HG02798 (cell line): Measurements from ENCODE around the gene EP400.
A peak's percentile ranks its signal among the peaks of the same experiment; 100 is the strongest.
"Not testable (repeated sequence)": the region's sequence is repeated elsewhere in the genome, so short reads cannot be mapped to it uniquely, and the experiment has no call there.

Experiments
- ATAC-seq: cut with Tn5 transposase; IDR thresholded peaks from one replicate; pipeline ENCODE4 v1.9.1; 2021; ENCODE audit warnings: mild to moderate bottlenecking; ENCODE audit not compliant: unreplicated experiment, poor library complexity

Gene EP400

GRCh38 chr12:131984334-131984733 is 34.6 kb downstream of the EP400 start:
- ATAC-seq: no peak

- not testable (repeated sequence) for ATAC-seq
Observed at GRCh38 chr12:131985510-131985875, 35.8 kb downstream of the EP400 start.

GRCh38 chr12:131986361-131986760 is 36.6 kb downstream of the EP400 start:
- no peak for ATAC-seq

GRCh38 chr12:131986910-131987309 is 37.2 kb downstream of the EP400 start:
- no peak for ATAC-seq

GRCh38 chr12:131987552-131987951 is 37.8 kb downstream of the EP400 start:
- ATAC-seq: no peak

- ATAC-seq: no peak
Observed at GRCh38 chr12:131988054-131988796, 38.5 kb downstream of the EP400 start.

GRCh38 chr12:131989021-131989420 is 39.3 kb downstream of the EP400 start:
- no peak for ATAC-seq

GRCh38 chr12:131990066-131990979 is 40.6 kb downstream of the EP400 start:
- ATAC-seq: no peak

- ATAC-seq: no peak
Observed at GRCh38 chr12:131990980-131991305, 41.2 kb downstream of the EP400 start.

- no peak for ATAC-seq
Observed at GRCh38 chr12:131991816-131992430, 42.2 kb downstream of the EP400 start.

GRCh38 chr12:131994589-131994988 is 44.8 kb downstream of the EP400 start:
- ATAC-seq: peak; percentile 78

- no peak for ATAC-seq
Observed at GRCh38 chr12:132000286-132000872, 50.6 kb downstream of the EP400 start.

- no peak for ATAC-seq
Observed at GRCh38 chr12:132003846-132004245, 54.1 kb downstream of the EP400 start.

GRCh38 chr12:132004946-132005345 is 55.2 kb downstream of the EP400 start:
- ATAC-seq: no peak

- ATAC-seq: no peak
Observed at GRCh38 chr12:132006056-132006680, 56.4 kb downstream of the EP400 start.

- no peak for ATAC-seq
Observed at GRCh38 chr12:132007041-132007440, 57.3 kb downstream of the EP400 start.

GRCh38 chr12:132009336-132009859 is 59.7 kb downstream of the EP400 start:
- ATAC-seq: no peak

GRCh38 chr12:132012919-132013568 is 63.3 kb downstream of the EP400 start:
- ATAC-seq: no peak

GRCh38 chr12:132014092-132014914 is 64.6 kb downstream of the EP400 start:
- no peak for ATAC-seq
